T-helper 1 cell treated with Interleukin-12 subunit alpha and Interleukin-12 subunit beta and Interleukin-4 antibody, amounts not matched to agents 30 ng/mL and 1 ng/mL, for 36 hours (primary cell): Measurements from ENCODE around the gene MCRIP1. TPM values are rescaled to one million over a fixed set of nuclear protein-coding genes. Genes with fewer than 3 reads are reported as not detected.
"Not testable (repeated sequence)": the region's sequence is repeated elsewhere in the genome, so short reads cannot be mapped to it uniquely, and the experiment has no call there.

ENCODE experiments used
- intact Hi-C: fragments of 100-400 bp; cut with micrococcal nuclease; formaldehyde crosslinking; loops from one replicate; pipeline ENCODE4 v1.15.1; 2024
- total RNA-seq: library from RNA; stranded (reverse); gene quantifications from 2 replicates; pipeline ENCODE4 v1.2.3, GENCODE V29; 2022

The MCRIP1 gene
- total RNA-seq, 1 donor from 2014 or later = 53.5 TPM

DNA sequence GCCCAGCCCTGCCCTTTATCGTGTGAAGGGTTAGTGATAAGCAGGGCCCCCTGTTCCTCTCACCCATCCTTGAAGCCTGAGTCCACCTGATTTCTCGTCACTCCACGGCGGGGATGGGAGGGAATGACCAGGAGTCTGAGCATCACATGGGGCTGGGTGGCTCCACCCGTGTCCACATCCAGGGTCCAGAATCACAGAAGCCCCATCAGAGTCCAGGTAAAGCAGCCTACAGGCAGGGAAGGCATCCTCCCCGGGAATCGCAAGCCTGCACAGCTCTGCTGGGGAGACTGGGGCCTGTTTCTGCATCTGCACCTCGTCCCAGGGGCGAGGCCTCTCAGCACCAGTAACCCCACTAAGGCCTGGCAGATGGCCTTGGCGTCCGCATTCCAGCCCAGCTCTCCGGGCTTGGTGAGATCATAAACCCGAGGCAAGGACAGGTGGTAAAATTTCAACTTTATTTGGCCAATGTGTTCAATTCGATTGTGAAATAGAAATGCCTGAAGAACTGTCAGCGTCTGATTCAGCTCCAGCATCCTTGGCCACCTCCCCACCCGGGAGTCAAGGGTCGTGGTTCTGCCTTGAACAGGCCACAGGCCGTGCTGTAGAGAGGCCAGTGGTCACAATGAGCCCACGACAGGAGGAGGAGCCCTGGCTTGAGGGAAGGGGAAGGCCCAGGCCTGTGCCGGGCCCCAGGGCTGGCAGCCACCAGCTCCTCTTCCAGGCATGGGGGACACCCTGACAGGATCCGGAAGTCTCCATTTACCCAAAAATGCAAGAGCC, 9.8 kb upstream of the MCRIP1 start:
- intact Hi-C loops = no loop called here

GRCh38 chr17:81842378-81842724, 9.3 kb upstream of the MCRIP1 start:
- intact Hi-C loops = no loop called here

- intact Hi-C loops = no loop called here
Measured at GRCh38 chr17:81841866-81842265, 8.8 kb upstream of the MCRIP1 start.

DNA sequence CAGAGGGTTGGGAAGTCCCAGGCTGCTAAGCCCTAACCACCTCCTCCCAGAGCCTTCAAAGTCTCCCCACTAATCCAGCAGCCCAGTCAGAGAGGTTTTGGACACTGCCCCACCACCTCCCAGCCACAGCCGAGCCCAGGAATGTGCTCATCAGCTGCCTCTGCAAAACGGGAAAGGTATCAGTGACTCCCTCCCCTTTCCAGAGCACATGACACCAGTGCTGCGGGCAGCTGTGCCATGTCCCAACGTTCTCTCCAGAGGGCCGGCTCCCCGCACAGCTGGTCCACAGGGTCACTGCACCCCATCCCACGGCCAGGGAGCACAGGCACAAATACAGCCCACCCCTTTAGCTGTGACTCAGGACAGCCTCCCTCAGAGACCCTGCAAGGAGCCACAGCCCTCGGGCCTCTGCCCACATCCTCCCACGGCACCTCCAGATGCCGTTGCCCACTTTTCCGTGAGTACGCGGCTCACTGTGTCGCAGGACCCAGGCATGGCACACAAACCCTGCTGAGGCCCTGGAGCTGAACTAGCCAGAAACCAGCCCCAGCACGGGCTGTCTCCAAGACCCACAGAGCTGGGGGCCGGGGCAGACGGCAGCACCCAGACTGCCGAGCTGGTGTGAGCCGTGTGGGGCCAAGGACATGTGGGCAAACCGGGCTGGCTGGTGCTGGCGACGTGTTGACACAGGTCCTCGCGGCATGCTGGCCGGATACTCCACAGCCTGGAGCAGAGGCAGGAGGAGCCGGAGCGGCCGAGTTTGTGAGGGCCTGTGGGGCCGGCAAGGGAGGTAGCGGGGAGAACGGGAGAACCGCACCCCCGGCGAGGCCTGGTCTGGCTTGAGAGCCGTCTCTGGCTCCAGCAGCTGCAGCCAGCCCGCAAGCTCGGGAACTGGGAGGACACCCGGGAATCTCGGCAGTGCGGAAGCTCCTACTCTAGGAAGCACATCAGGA, 8.0 kb upstream of the MCRIP1 start:
- intact Hi-C loops = no loop called here

- intact Hi-C loops = not testable (repeated sequence)
Measured at GRCh38 chr17:81840059-81840458, 7.0 kb upstream of the MCRIP1 start.

GRCh38 chr17:81839301-81839700, 6.2 kb upstream of the MCRIP1 start:
- intact Hi-C loops = no loop called here

DNA sequence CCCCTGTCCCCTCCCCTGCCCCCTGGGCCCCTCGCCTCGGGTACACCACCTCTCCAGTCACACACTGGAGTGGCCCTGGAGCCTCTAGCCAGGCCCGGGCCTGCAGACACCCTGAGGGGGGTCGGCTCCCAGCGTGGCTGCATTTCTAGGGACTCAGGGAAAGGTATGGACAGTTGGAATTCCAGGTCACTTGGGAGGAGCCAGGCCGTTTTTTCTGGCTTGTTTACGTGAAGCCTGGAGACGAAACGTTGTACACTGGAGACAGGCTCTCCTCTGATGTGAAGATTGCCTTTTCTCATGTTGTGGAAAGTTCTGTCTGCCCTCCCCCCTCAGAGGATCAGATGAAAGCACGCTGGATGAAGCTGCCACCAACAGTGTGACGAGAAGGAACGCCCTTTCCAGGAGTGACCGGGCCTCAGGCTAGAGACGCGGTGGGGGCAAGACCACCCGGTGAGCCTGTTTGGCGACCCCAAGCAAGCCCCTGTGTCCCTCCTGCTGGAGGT, 5.7 kb upstream of the MCRIP1 start:
- intact Hi-C loops = no loop called here

DNA sequence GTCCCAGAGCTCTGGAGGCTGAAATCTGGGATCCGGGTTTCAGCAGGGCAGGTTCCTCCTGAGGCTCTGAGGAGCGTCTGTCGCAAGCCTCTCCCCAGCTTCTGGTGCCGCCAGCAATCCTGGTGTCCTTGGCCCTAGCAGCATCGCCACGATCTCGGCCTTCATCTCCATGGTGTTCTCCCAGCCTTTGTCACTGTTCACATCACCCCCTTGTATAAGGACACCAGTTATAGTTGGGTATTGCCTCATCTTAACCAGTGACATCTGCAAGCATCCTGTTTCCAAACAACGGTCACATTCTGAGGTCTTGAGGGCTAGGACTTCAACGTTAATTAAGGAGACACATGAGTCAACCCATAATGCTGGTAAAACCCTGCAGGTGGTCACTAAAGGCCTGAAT, 4.5 kb upstream of the MCRIP1 start:
- intact Hi-C loops = no loop called here

DNA sequence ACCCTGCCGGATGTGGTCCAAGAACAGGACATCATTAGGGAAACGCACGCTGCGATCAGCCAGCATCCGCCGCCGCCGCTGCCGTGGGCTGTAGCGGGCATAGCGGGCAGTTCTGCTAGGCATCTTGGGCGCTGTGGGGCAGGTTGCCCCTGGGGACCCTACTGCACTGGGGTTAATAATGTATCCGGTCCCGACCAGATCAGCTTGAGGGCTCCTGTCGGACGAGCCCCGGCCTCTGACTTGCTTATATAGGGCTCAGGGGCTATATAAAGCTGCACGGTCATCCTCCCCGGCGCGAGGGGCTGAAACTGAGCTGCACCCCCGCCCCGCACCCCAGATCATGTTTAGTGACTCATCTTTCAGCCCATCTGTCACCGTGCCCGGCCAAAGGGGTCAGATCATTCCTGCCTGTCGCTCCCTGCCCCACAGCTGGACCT, 1.8 kb upstream of the MCRIP1 start, which contains the start of gene PPP1R27:
TSS of gene PPP1R27 (minus strand) at position 220 of the 437 bp plus-strand sequence. CDS start at position 123, 97 bp downstream.
- intact Hi-C loops = loop anchor here (5.0 kb wide), 1 partner anchor 37 kb away; the partner anchor contains the start of gene ARHGDIA

GRCh38 chr17:81833921-81834830, 1.1 kb upstream of the MCRIP1 start:
- intact Hi-C loops = loop anchor here (1.0 to 5.0 kb wide), 4 partner anchors 26 to 95 kb away; partner anchors contain the start of genes ARHGDIA, P4HB and PCYT2

DNA sequence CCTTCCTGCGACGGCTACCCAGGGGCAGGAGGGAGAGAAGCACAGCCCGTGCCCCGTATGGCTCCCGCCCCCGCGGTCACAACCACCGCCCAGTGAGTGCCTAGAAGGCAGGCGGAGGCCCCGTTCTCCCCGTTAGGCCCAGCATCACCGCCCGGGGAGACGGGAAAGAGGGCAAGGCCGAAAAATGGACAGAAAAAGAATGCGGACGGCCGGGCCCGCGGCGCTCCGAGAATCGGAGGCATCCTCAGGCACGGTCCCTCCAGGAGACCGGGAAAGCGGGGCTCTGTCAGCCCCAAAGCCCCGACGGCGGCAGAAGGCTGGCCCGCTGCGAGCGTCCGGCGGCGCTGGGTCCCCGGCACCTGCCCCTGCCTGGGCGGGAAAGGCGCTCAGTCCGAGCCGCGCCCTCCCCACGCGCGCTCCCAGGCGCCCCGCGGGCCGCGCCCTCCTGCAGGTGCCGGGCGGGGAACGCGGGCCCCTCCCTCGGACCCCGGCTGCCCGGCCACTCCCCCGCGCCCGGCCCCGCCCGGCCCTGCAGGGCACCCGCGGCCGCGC, 407 bp downstream of the MCRIP1 start:
- intact Hi-C loops = loop anchor here (1.0 to 5.0 kb wide), 5 partner anchors 28 to 129 kb away; partner anchors contain the start of genes ARHGDIA, MRPL12, P4HB and PCYT2

DNA sequence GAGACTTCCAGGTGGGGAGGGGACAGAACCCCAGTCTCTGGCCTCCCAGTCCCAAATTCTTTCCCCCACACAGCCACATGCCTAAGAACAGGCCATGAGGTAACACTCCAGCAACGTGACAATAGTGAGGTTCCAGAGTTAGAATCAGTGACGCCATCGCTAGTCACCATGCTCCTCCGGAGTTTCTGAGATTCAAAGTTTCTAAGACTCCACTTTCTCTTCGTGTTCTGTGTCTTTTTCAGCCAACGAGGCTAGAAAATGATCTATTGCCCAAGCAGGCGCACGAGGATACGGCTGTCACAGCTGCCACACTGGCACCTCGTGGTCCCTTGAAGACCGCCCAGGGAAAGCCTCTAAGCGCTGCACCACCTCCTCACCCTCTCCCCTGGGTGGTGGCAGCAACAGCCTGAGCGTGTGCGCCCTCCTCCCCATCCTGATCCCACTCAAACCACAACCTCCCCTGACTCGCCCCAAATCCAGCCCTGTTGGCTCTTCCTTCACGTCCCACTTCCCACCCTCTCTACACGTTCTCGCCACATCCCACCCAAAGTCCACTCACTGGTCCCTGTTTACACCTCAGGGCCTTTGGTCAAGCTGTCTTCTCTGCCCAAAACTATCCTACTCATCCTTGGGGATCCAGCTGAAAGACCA, 1.0 kb downstream of the MCRIP1 start:
- intact Hi-C loops = loop anchor here (1.0 to 5.0 kb wide), 4 partner anchors 40 to 129 kb away; partner anchors contain the start of genes ARHGDIA, MRPL12 and PCYT2

DNA sequence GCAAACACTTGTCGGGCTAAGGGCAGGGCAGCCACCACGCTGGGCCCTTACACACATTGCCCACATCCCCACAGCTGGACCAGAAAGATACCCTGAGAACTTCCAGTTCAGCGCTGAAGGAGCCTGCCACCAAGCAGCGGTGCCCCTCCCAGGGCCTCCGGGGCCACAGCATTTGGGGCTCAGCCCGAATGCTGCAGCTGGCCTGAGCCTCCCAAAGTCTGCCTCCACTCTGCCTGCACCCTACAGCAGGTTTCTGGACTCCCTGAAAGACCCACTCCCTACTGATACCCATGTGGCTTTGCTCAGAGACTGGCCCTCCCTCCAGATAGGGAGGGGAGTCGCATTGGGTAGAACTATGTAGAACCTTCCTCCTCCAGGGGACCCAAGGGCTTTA, 1.5 kb downstream of the MCRIP1 start:
- intact Hi-C loops = loop anchor here (5.0 kb wide), 1 partner anchor 41 kb away; the partner anchor contains the start of gene ARHGDIA

DNA sequence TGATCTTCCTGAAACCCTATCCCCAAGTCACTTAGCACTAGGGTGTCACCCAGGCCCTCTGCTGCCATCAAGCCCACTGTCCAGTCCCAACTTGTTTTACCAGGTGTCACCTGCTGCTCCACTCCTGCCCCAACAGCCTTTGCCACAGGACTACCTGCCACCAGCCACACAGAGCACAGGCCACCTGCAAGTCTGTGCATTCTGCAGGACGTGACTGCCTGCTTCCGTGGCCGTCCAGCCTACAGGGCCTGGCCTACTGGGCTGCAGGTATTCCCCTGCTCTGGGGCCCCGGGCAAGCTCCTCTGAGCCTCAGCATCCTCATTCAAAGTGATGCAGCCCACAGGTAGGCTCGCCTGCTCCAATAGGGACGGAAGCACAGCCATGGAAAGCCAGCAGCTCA, 3.2 kb downstream of the MCRIP1 start:
- intact Hi-C loops = loop anchor here (5.0 kb wide), 1 partner anchor 42 kb away; the partner anchor contains the start of gene ARHGDIA

- intact Hi-C loops = no loop called here
Measured at GRCh38 chr17:81828656-81829055, 4.4 kb downstream of the MCRIP1 start.

GRCh38 chr17:81825841-81826466, 7.1 kb downstream of the MCRIP1 start:
- intact Hi-C loops = no loop called here

DNA sequence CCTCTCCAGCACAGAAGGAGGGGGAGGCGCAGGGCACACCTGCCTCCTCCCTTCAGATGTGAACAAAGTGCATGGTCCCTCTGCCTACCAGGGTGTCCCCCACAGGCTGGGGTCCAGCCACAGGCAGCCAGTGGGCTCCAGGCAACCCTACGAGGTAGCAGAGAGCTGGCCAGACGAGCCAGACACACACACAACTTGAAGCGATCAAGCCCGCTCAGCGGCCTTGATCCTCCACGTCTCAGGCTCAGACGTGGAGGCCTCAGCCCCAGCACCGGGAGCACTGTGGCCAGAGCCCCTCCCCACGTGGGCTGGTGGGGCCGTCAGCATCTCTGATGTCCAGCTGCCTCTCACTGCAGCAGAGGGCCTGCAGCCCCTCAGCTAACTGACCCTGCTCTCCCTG, 8.5 kb downstream of the MCRIP1 start:
- intact Hi-C loops = no loop called here

DNA sequence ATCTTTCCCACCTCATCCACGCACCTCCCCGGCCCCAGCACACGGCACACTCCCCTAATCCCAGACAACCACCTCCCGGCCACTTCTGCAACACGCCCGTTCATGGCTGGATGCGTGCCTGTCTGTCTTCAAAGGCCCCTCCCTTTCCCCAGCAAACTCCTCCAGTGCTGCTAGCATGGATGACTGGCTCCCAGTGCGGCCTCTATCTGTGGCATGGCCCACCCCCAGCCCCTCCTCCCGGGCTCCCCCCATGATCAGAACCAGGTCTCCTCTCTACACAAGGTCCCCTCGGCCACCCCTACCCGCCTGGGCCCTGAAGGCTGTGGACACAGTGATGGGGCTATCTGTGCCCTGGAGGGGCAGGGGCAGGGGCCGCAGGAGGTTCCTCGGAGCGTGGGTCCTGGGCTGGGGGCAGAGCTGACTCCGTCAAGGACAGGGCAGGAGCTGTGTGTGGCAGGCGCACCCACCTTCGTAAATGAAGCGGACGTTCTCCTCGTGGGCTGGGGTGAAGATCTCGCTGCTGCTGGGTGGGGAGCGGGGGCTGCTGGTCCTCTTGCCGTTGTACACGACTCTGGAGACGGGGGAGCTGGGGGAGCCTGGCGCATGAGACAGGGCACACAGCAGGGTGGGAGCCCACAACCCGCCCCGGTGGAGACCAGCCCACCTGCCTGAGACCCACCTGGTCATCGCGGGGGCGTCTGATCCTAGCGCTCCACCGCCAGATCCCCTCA, 9.1 kb downstream of the MCRIP1 start:
- intact Hi-C loops = no loop called here
